HepG2 (cell line): Measurements from ENCODE around the gene MILR1. TPM values are rescaled to one million over a fixed set of nuclear protein-coding genes. Genes with fewer than 3 reads are reported as not detected.
A peak's percentile ranks its signal among the peaks of the same experiment; 100 is the strongest.

Experiments used
- ATF5 ChIP-seq: sonication (generic); formaldehyde crosslinking; IDR thresholded peaks from 2 replicates; pipeline ENCODE4 v1.4.0; 2020; ENCODE audit warnings: mild to moderate bottlenecking, low read depth, missing genetic modification reagents
- CREB3 ChIP-seq: sonication (generic); formaldehyde crosslinking; IDR thresholded peaks from 2 replicates; pipeline ENCODE4 v1.5.0; 2020; ENCODE audit warnings: missing genetic modification reagents
- ETS1 ChIP-seq: sonication (generic); formaldehyde crosslinking; IDR thresholded peaks from 2 replicates; pipeline ENCODE4 v1.4.0; 2020; ENCODE audit warnings: missing genetic modification reagents
- GFI1 ChIP-seq: sonication (generic); formaldehyde crosslinking; IDR thresholded peaks from 2 replicates; pipeline ENCODE4 v1.5.0; 2020; ENCODE audit warnings: missing genetic modification reagents, mild to moderate bottlenecking, borderline replicate concordance
- MTERF4 ChIP-seq: sonication (generic); formaldehyde crosslinking; IDR thresholded peaks from 2 replicates; pipeline ENCODE4 v1.8.0; 2023; ENCODE audit warnings: mild to moderate bottlenecking, missing genetic modification reagents
- MXD3 ChIP-seq: IDR thresholded peaks from 2 replicates; pipeline ENCODE4 v1.6.1; 2016; ENCODE audit warnings: mild to moderate bottlenecking, missing biosample characterization, missing genetic modification reagents
- POLR2AphosphoS2 ChIP-seq: IDR thresholded peaks from 2 replicates; pipeline ENCODE4 v1.6.1; 2011; ENCODE audit warnings: low read depth, low read length, improper control_type of control experiment
- RFX5 ChIP-seq: IDR thresholded peaks from 2 replicates; pipeline ENCODE4 v1.6.1; 2011; ENCODE audit warnings: low read depth, low read length, improper control_type of control experiment
- SMAD9 ChIP-seq: sonication (generic); formaldehyde crosslinking; IDR thresholded peaks from 2 replicates; pipeline ENCODE4 v1.5.1; 2020; ENCODE audit warnings: mild to moderate bottlenecking, missing genetic modification reagents
- SMYD3 ChIP-seq: sonication (generic); formaldehyde crosslinking; IDR thresholded peaks from 2 replicates; pipeline ENCODE4 v1.8.1; 2023; ENCODE audit warnings: mild to moderate bottlenecking, missing genetic modification reagents
- TEAD2 ChIP-seq: sonication (generic); formaldehyde crosslinking; IDR thresholded peaks from 2 replicates; pipeline ENCODE4 v1.9.0; 2021; ENCODE audit warnings: missing genetic modification reagents
- TERF1 ChIP-seq: sonication (generic); formaldehyde crosslinking; IDR thresholded peaks from 2 replicates; pipeline ENCODE4 v1.8.0; 2022; ENCODE audit warnings: mild to moderate bottlenecking, missing genetic modification reagents, moderate library complexity
- ZBTB46 ChIP-seq: sonication (generic); formaldehyde crosslinking; IDR thresholded peaks from 2 replicates; pipeline ENCODE4 v1.4.0; 2020; ENCODE audit warnings: mild to moderate bottlenecking, missing genetic modification reagents, borderline replicate concordance
- ZFX ChIP-seq: sonication (generic); formaldehyde crosslinking; IDR thresholded peaks from 2 replicates; pipeline ENCODE4 v1.4.0; 2020; ENCODE audit warnings: mild to moderate bottlenecking, low read depth, missing genetic modification reagents, moderate library complexity
- ZNF24 ChIP-seq: fragments of 450-650 bp; IDR thresholded peaks from 2 replicates; pipeline ENCODE4 v1.6.1; 2017; ENCODE audit warnings: antibody characterized with exemption, mild to moderate bottlenecking
- ZNF276 ChIP-seq: sonication (generic); formaldehyde crosslinking; IDR thresholded peaks from 2 replicates; pipeline ENCODE4 v1.4.0; 2020; ENCODE audit warnings: mild to moderate bottlenecking, low read depth, missing genetic modification reagents
- ZNF350 ChIP-seq: sonication (generic); formaldehyde crosslinking; IDR thresholded peaks from 2 replicates; pipeline ENCODE4 v1.4.0; 2020; ENCODE audit warnings: mild to moderate bottlenecking, low read depth, missing genetic modification reagents, borderline replicate concordance
- ZNF83 ChIP-seq: sonication (generic); formaldehyde crosslinking; IDR thresholded peaks from 2 replicates; pipeline ENCODE4 v1.4.0; 2020; ENCODE audit warnings: missing genetic modification reagents, mild to moderate bottlenecking, borderline replicate concordance
- polyA plus RNA-seq, 8 experiments: library from polyadenylated mRNA; depleted of rRNA in 3 of 8; stranded (reverse) in 7 of 8; unstranded in 1 of 8; fragments of >200 nt; fragmentation: Illumina TruSeq in 4 of 8; extraction: Trizol in 4 of 8; gene quantifications; 2 replicates each; pipeline versions ENCODE4 v1.2.1 to v1.2.3, GENCODE V29; 2011 to 2016; ENCODE audit warnings: low read depth in 4 of 8, missing spikeins in 1 of 8, mixed read lengths in 1 of 8; ENCODE audit not compliant: insufficient read depth in 1 of 8
- total RNA-seq, 5 experiments: library from RNA; depleted of rRNA; stranded (reverse); fragments of >200 nt; fragmentation: Illumina TruSeq; extraction: Trizol; gene quantifications; 2 replicates each; pipeline ENCODE4 v1.2.3, GENCODE V29; 2016; ENCODE audit warnings: low read depth in 1 of 5

MILR1 gene
- total and polyA plus RNA-seq, 2 of the 13 experiments (the other 11 are each of a cell fraction or from before 2014, with no cell fraction given), result 0.27 to 1.7 TPM

GRCh38 chr17:64505340-64506200 is 56.7 kb downstream of the MILR1 start (continued):
- TF ChIP-seq ATF5 (CRISPR knock-in tag), result 0 out of 2 replicates have a peak, but pooled peaks have one; percentile 3
- no peak for TF ChIP-seq POLR2AphosphoS2
- TF ChIP-seq SMYD3 (CRISPR knock-in tag), result 0 out of 2 replicates have a peak, but pooled peaks have one; percentile 35
- 0 out of 2 replicates have a peak, but pooled peaks have one; percentile 2 for TF ChIP-seq ZNF24
- no peak for TF ChIP-seq RFX5
- no peak for TF ChIP-seq TEAD2 (CRISPR knock-in tag)
- no peak for TF ChIP-seq ZNF83 (CRISPR knock-in tag)
- peak; percentile 75; the same call in 1 of the 2 replicates for TF ChIP-seq MXD3
- TF ChIP-seq ETS1 (CRISPR knock-in tag), result no peak
- TF ChIP-seq ZNF276, result 0 out of 2 replicates have a peak, but pooled peaks have one; percentile 17
- TF ChIP-seq CREB3 (CRISPR knock-in tag), result no peak
- TF ChIP-seq ZBTB46 (CRISPR knock-in tag), result no peak
- TF ChIP-seq ZFX (CRISPR knock-in tag), result no peak
- peak; percentile 46; the same call in 1 of the 2 replicates for TF ChIP-seq MTERF4 (CRISPR knock-in tag)
- no peak; the same call in 1 of the 2 replicates for TF ChIP-seq SMAD9 (CRISPR knock-in tag)
- TF ChIP-seq TERF1 (CRISPR knock-in tag), result no peak
- TF ChIP-seq GFI1 (CRISPR knock-in tag), result peak; percentile 22; the same call in 1 of the 2 replicates
- no peak for TF ChIP-seq ZNF350
